ENCODE measurements around the gene CDH23.

The CDH23 gene

DNA sequence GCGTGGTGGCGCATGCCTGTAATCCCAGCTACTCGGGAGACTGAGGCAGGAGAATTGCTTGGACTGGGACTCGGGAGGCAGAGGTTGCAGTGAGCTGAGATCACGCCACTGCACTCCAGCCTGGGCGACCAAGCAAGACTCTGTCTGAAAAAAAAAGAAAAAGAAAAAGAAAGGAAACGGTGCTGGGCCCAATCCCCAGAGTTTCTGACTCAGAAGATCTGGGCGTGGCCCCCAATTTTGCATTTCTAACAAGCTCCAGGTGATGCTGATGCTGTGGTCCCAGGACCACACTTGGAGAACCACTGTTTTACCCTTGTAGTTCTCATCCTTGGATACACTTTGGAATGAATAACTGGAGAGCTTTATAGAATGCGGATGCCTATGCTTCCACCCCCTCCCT, 243.9 kb downstream of the CDH23 start:
- no peak for DNase-seq (ENCODE audit: low spot score)

DNA sequence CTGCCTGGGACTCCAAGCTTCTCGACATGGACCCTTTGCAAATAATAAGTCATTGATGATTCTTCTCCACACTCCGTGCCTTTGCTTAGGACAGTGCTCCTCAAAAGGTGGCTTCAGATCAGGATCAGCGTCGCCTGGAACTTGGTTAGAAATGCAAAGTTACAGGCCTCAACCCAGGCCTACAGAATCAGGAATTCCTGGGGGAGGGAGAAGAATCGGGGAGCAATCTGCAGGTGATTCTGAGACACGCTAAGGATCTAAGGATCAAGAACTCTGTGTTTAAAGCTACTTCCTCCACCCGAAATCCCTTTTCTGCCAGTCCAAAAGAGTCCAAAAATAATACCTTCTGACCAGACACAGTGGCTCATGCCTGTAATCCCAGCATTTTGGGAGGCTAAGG, 244.7 kb downstream of the CDH23 start:
- DNase-seq (ENCODE audit: low spot score) = no peak

DNA sequence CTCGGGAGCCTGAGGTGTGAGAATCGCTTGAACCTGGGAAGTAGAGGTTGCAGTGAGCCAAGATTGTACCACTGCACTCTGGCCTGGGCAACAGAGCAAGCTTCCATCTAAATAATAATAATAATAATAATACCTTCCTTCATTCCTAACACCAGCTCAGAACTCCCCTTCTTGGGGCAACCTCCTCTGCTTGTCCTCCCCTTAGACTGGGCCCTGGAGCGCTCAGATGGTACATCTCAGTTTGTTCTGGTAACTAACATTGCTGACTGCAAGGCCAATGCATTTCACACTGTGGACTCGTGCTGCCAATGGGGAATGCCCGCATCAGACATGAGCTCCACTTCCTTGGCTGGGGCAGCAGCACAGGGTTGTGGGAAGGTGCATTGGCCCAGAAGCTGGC, 245.3 kb downstream of the CDH23 start:
- no peak for DNase-seq (ENCODE audit: low spot score)

DNA sequence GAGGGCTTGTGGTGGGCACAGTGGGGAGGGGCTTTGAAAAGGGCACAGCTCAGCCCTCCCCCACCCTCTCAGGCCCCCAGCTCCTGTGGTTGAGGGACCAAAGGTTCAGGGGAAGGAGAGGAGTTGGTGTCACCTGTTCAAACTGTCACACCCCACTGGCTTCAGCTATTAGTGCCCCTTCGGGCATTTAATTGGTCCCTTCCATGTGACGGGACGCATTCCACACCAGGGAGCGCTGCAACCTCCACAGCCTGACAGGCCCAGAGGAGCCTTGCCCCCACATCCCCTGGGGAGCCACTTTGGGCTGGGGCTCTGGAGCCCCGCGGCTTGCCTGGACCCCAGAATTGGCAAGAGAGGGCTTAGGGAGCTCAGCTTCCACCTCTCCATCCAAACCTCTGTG, 247.2 kb downstream of the CDH23 start:
- no peak for DNase-seq (ENCODE audit: low spot score)

DNA sequence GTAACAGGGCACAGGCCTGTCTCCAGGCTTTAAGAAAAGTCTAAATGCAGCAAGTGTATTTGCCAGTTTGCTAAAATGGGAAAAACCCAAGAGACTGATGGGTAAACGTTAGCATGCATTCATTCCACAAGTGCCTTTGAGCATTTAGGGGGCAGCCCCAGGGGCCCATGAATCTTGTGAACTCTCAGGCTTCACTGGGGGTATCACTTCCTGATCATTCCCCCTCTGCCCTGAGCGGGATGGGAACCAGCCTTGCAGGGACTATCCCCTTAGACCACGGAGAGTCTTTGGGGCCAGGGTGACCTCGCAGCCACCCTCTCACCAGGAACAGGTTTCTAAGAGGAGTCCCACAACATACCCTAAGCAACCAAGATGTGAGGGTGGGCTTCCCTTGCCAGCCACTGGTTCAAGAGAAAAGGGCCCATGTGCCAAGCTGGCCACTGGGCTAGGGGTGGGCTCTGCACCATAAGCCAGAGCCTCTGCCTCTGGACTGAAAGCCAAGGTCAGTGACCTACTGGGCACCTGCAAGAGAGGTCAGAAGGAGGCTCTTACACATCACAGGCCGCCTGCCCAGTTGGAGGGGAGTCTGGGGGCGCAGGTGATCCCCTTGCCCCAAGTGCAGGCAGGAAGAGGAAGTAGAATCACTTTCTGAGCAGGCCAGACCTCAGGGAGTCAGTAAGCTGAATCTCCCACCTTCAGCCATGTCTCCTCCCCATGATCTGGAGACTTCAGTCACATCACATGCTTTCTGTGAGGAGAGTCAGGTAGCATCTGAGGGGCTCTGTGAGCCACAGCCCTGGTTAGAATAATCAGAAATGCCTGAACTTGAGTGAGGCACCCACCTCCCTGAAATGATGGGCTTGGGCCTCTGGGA, 247.8 kb downstream of the CDH23 start:
- no peak for DNase-seq (ENCODE audit: low spot score)

DNA sequence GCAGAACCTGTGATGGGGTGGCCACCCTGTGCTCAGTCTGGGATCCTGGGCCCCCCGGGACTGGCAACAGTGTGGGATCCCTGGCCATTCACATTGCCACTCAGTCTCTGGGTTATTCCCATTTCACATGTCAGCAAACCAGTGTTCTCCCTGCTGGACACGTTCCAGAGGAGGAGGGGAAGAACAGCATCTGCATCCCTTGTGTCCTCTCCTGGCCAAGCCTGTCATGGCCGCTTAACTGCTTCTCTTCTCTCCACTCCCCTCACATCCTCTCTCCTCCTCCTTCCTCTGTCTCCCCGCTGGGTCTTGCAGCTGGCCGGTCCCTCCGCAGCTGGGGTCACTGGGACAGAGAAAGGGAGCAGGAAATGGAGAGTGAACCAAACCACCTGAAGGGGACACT, 248.5 kb downstream of the CDH23 start:
- DNase-seq (ENCODE audit: low spot score) = no peak

DNA sequence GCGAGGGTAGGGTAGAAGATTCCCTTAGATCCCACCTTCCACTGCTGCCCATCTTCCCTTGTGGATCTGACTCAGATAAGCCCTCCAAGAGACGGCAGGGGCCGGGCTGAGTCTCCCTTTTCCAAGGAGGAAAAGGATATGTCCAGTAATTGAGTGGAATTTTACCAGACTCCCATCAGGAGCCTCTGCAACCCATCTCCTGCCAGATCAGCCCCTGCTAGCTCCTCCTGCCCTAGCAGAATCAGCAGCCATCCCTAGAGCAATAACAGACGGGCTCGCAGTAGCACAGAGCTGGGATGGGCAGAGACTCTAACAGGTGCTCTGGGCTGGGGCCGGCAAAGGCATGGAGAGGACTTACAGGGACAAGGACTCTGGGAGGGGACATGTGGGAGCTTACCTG, 249.3 kb downstream of the CDH23 start:
- DNase-seq (ENCODE audit: low spot score) = no peak

DNA sequence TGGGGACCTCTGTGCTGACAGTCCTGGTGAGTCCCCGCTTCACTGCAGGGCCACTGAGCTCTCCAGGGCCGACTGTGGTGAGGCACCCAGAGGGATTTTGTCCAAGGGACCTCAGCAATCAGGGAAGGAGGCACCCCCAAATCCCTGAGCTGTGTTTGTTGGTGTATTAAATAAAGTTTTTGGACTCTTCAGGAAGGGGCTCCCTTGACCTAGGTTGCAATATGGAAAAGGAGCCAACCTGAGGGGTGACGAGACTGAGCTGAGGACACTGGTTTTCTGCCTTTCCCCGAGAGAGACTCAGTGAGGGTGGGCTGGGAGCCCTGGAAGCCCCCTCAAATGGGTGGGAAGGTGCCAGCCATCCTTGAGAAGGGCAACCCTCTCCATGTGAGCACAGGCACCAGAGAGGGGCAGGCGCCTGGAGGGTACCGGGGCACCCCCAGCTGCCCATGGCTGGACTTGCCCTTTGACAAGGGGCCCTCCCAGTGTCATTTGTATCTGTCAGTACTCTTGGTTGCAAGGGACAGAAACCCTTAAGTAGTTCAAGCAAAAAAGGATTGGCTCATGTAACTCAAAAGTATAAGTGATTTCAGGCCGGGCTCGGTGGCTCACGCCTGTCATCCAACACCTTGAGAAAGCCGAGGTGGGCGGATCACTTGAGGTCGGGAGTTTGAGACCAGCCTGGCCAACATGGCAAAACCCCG, 250.0 kb downstream of the CDH23 start:
- DNase-seq (ENCODE audit: low spot score) = no peak

DNA sequence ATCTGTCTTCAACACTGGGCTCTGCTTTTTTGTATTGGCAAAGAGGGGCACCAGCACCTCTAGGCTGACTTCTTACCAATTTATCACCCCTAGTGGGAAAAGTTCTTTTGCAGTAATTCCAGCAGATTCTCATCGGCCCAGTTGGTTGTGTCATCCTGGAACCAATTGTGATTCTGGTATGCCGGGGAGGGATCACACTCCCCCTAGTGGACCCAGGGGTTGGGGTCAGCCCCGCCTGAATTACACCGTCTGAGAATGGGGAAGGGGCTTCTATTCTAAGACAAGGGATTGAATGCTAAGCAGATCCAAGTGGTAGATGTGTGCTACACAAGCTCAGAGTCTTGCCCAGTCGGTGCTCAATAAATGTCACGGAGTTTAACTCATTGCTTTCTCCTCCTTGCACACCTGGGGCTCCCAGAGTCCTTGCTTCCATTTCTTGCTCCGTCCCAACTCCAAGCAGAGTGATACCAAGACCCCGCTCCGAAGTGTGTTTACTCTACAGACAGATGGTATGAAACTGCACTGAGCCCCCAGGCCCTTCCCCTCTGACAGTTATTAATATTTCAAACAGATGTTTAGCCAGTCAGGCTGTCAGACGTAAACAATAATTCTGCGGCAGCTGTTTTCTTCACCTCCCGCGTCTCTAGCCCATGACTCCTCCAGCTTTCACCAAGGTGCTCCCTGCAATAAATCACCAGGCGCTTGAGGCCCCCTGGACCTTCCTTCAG, 251.0 kb downstream of the CDH23 start:
- DNase-seq (ENCODE audit: low spot score) = no peak

DNA sequence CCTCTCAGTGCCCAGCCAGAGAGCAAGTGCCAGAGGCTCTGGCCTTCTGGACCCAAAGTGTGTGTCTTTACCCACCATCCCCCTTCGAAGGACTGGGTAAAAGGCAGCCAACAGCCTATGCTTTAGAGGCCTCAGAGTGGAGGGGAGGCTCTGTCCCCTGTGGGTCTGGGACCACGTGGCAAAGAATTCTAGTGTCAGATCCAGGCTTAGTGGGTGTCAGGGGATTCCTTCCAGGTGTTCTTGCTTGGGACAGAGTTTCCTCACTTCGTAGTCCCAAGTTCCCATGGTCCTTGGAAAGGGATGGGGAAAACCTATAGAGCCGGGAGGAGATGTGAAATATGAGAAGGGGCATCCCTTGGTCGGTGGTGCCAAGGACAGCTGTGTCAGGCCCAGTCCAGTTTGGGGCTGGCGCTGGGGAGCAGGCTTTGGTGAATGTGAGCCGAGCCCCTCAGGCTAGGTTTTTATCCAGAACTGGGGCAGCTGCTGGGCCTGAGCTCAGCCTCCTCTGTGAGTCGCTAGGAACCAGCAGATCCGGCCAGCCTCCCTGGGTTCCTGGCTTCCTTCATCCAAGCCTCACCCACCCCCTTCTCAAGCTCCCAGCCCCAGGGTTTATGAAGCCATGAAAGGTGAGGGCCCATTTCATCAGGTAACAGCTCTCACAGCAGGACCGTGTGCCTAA, 251.7 kb downstream of the CDH23 start:
- DNase-seq (ENCODE audit: low spot score) = no peak

DNA sequence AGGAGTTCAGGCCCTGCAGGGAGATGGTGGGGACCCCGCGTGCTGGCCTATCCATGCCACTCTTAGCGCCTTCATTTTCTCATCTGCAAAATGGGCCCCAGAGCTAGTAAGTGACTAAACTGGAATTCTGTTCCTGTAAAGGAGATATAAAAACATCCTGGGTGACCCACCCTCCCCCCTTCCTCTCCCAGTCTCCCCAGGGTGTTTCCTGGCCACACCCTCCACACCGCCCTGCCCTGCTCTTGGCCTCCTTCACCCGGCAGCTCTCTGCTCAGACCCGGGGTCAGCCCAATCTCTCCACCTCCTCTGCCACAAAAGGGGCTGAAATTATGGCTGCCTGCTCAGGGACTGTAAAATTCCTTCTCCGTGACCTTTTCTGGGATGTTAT, 252.2 kb downstream of the CDH23 start:
- DNase-seq (ENCODE audit: low spot score) = no peak

DNA sequence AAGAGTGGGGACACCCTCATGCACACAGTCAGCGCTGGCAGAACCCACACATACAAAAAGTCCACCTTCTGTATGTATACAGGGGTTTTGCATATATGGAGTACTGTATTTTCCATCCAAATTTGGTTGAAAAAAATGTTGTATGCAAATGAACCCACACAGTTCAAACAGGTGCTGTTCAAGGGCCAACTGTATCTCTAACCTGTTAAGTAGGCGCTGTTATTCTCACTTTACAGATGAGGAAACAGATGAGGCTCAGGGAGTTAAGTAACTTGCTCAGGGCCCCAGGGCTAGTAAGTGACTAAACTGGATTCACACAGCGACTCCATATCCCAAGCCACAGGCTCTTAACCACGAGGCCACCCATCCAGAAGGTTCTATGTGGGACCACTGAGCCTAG, 252.9 kb downstream of the CDH23 start:
- no peak for DNase-seq (ENCODE audit: low spot score)

DNA sequence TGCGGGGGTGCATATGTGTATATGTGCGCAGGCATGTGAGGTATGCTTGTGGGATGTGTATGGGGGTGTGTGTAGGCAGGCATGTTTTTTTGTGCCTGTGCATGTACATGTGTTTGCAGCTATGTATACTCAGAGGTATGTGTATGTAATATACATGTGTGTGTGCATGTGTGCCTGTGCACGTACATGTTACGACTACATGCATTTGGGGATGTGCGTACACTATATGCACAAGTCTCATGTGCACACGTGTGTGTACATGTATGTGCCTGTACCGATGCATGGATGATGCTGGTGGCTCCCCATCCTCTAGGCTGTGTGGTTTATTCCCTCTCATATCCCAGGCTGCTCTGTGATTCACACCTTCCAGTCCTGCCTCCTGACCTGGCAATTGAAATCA, 253.7 kb downstream of the CDH23 start:
- DNase-seq (ENCODE audit: low spot score) = no peak

DNA sequence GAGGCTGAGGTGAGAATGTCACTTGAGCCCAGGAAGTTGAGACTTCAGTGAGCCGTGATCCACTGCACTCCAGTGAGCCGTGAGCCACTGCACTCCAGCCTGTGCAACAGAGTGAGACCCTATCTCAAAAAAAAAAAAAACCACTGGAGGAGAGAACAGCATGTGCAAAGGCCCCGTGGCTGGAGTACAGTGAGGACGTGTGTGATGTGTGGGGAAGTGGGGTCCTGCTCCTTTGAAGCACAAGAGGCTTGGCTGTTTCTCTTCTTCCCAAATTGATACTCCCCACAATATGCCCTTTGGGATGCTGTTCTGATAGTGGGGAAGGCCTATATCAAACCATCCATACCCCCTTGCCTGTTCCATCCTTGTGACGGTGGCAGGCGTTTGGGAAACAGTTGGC, 254.7 kb downstream of the CDH23 start:
- no peak for DNase-seq (ENCODE audit: low spot score)

DNA sequence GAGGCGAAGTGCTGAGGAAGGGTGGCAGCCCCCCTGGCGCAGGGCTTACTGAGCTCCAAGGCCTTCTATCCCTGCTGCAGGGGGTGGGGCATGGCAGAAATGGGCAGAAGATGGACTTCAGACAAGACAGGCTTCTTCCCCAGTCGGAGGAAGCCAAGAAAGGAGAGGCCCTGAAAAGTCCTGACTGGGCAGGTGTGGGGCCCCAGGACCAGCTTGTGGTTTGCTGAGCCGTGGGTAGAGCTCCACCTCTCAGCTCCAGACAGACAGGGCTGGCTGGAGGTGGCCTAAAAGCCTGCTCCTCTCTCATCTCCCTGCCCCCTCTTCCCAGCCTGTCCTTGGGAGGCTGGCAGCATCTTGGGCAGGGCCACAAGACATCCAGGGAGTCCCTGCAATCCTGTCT, 255.2 kb downstream of the CDH23 start:
- DNase-seq (ENCODE audit: low spot score) = no peak

DNA sequence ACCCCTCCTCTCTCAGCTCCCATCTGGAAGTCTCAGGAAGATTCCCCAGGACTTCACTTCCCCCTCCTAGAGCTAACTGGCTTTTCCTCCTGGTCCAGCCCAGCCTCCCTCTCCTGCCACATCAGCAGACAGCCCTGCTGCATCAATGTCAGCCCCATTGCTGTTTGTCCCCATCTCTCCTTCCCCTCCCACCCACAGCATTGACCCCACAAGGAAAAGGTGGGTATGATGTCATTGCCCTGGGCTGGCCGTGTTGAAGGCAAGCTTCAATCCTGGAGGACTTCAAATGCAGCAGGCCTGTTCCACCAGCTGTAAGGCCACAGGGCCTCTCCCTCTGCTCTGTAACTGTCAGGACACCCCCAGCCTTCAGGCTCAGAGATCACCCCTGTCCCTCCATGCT, 256.3 kb downstream of the CDH23 start:
- DNase-seq (ENCODE audit: low spot score) = no peak

DNA sequence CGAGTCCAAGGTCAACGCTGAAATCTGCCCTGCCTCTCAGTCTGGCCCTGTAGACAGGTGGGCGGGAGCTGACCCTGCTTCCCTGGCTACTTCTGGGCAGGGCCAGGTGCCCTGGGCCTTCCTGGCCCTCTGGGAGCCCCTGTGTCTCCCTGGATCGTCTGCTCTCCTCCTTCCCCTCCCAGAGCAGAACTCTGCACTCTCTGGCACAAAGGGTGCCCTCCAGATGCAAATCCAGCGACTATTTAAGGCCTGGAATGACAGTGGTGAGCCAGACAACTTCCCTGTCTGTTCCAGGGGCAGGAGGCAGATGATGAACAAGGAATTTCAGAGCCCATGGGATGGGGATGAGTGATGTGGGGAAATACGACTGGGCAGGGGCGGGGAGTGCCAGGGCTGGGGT, 259.5 kb downstream of the CDH23 start:
- no peak for DNase-seq (ENCODE audit: low spot score)

DNA sequence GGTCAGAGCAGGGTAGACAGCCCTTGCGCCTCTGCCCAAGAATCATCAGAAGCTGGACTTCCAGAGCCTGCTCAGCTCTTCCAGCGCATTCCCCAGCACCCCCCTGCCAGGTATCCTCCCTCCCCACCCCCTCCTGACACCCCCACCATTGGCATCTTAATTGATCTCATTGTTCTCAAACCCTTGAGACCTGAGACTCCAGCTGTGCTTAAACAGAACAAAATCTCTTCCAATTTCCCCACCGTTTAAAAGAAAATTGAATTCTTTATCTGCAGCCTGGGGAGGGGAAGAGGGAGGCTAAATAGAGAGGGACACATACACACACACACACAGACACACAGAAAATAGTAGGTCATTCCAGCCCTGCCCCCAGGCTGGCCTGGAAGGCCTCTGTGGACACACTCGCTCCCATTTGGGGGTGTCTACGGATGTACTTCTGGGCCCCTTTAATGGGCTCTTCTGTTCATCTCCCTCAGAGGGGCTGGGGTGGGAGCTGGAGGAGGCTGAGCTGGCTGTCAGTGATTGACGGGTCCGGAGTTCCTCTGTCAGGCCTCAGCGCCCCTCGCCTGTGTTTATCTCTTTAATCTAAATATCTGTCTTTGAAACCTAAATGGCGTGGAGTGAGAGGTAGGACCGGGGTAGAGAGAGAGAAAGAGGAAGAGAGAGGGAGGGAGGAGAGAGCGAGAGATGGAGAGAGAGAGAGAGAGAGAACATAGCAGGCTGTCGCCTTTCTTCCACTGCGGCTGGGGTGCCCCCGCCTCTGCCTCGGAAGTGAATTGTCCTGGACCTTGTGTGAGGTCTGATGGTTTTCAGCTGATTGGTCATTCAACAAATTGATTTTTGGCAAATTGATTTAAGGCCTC, 261.1 kb downstream of the CDH23 start:
- DNase-seq (ENCODE audit: low spot score) = no peak

DNA sequence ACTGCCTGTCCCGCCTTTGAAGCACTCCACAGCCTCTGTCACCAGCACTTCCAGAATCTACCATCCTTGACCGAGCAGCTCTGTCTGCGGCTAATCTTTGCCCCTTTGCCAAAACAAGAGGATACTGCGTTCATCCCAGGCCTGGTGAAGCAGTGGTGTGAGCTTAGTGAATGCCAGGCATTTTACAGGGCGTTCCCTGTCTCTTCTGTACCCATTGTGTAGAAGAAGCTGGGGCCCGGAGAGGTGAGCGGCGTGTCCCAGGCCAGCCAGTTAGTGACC, 261.7 kb downstream of the CDH23 start:
- DNase-seq (ENCODE audit: low spot score) = no peak

DNA sequence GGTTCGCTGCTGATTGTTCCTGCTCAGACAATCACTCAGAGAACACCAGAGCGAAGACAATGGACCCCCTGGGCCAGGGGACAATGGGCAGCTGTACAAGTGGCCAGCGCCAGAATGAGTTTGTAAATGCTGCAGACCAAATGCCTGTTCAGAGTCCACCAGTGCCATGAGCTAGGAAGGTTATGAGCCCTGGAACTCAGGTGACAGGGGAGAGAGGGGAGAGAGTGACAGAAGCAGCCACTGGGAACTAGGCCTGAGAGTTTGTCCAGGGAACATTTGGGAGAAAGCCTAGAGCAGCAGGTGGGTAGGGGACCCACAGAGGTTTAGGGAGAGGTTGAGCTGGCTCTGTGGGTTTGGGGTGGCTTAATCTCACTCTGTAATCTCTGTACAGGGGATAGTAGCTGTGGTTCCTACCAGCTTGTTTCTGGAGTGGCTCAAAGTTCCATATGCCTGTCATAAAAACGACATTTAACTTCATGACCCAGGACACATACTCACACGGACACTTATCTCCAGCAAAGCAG, 262.5 kb downstream of the CDH23 start:
- no peak for DNase-seq (ENCODE audit: low spot score)

DNA sequence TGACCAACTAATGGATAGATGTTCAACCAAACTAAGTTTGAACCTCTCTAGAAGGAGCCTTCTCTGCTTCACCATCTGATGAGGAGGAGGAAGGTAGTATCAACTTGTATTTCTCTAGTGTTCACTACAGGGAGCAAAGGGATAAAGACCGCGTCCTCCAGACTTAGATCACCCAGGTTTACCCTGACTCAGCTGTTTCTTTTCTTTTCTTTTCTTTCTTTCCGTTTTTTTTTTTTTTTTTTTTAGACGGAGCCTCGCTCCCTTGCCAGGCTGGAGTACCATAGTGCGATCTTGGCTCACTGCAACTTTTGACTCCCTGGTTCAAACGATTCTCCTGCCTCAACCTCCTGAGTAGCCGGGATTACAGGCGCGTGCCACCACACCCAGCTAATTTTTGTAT, 263.0 kb downstream of the CDH23 start:
- DNase-seq (ENCODE audit: low spot score) = no peak

DNA sequence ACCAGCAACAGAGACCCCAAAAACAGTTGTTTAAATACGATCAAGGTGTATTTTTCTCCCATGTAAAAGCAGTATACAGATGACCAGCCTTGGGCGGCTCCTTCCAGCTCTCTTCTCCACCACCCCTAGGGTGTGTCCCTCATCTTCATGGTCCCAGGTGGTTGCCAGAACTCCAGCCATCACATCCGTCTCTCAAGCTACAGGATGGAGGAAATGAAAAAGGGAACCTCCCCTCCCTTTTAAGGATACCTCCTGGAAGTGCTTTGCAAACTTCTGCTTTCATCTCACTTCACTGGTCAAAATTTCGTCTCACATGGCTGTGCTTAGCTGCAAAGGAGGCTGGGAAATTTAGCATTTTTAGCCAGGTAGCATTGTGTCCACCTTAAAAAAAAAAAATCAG, 263.6 kb downstream of the CDH23 start:
- DNase-seq (ENCODE audit: low spot score) = no peak

Data from COLO829 (cell line).